Upper lobe of left lung (tissue), 4 donors: ENCODE measurements around the gene METTL4.

Experiments used
- CTCF ChIP-seq, 6 experiments: fragments of 450-650 bp in 4 of 6; fragments of 200-600 bp in 2 of 6; sonication (generic) in 2 of 6; IDR thresholded peaks; one replicate each; pipeline ENCODE4 v1.5.1; 2016 to 2019; ENCODE audit warnings: antibody characterized with exemption in 6 of 6
- EP300 ChIP-seq, 4 donors: sonication (generic); formaldehyde crosslinking; IDR thresholded peaks; one replicate each; pipeline ENCODE4 v1.5.1; 2017; ENCODE audit warnings: antibody characterized with exemption in 4 of 4, control low read depth in 2 of 4
- POLR2A ChIP-seq, 4 donors: fragments of 450-650 bp; IDR thresholded peaks; one replicate each; pipeline ENCODE4 v1.5.1; 2016 to 2017; ENCODE audit warnings: antibody characterized with exemption in 4 of 4, mild to moderate bottlenecking in 2 of 4
- POLR2AphosphoS5 ChIP-seq, 2 donors: sonication (generic); formaldehyde crosslinking; IDR thresholded peaks; one replicate each; pipeline ENCODE4 v1.5.1; 2017; ENCODE audit warnings: antibody characterized with exemption in 2 of 2

GRCh38 chr18:2590303-2590702 lies 19.0 kb upstream of the METTL4 start:
- no peak for TF ChIP-seq POLR2AphosphoS5 (IDR thresholded peaks at IDR 0.05)
- TF ChIP-seq CTCF (IDR thresholded peaks at IDR 0.05), result no peak
- TF ChIP-seq POLR2A (IDR thresholded peaks at IDR 0.05), result no peak
- TF ChIP-seq EP300 (IDR thresholded peaks at IDR 0.05), result no peak
